ENCODE data around the gene PTPRT.

The PTPRT gene

GRCh38 chr20:42714298-42715141 lies 475.2 kb downstream of the PTPRT start:
- no peak for DNase-seq (ENCODE audit: low read depth)

- no peak for DNase-seq (ENCODE audit: low read depth)
These were observed 481.4 kb downstream of the PTPRT start for GRCh38 chr20:42708266-42708665.

- no peak for DNase-seq (ENCODE audit: low read depth)
These were observed 482.9 kb downstream of the PTPRT start for GRCh38 chr20:42706759-42707158.

GRCh38 chr20:42705550-42705949 lies 484.2 kb downstream of the PTPRT start:
- DNase-seq (ENCODE audit: low read depth): no peak

GRCh38 chr20:42703744-42704143 lies 486.0 kb downstream of the PTPRT start:
- no peak for DNase-seq (ENCODE audit: low read depth)

- DNase-seq (ENCODE audit: low read depth): no peak
These were observed 487.8 kb downstream of the PTPRT start for GRCh38 chr20:42701948-42702347.

- DNase-seq (ENCODE audit: low read depth): no peak
These were observed 489.3 kb downstream of the PTPRT start for GRCh38 chr20:42700372-42700771.

- no peak for DNase-seq (ENCODE audit: low read depth)
These were observed 491.7 kb downstream of the PTPRT start for GRCh38 chr20:42697962-42698361.

GRCh38 chr20:42690842-42691437 lies 498.8 kb downstream of the PTPRT start:
- DNase-seq (ENCODE audit: low read depth): no peak

- no peak for DNase-seq (ENCODE audit: low read depth)
These were observed 501.1 kb downstream of the PTPRT start for GRCh38 chr20:42688576-42688975.

- DNase-seq (ENCODE audit: low read depth): no peak
These were observed 503.6 kb downstream of the PTPRT start for GRCh38 chr20:42686057-42686456.

- no peak for DNase-seq (ENCODE audit: low read depth)
These were observed 510.8 kb downstream of the PTPRT start for GRCh38 chr20:42678895-42679294.

GRCh38 chr20:42656130-42656529 lies 533.6 kb downstream of the PTPRT start:
- no peak for DNase-seq (ENCODE audit: low read depth)

GRCh38 chr20:42652266-42652665 lies 537.4 kb downstream of the PTPRT start:
- no peak for DNase-seq (ENCODE audit: low read depth)

GRCh38 chr20:42650191-42650746 lies 539.4 kb downstream of the PTPRT start:
- no peak for DNase-seq (ENCODE audit: low read depth)

GRCh38 chr20:42649748-42650147 lies 540.0 kb downstream of the PTPRT start:
- DNase-seq (ENCODE audit: low read depth): no peak

- DNase-seq (ENCODE audit: low read depth): no peak
These were observed 543.5 kb downstream of the PTPRT start for GRCh38 chr20:42646250-42646649.

GRCh38 chr20:42641886-42642285 lies 547.8 kb downstream of the PTPRT start:
- DNase-seq (ENCODE audit: low read depth): no peak

GRCh38 chr20:42639140-42639539 lies 550.6 kb downstream of the PTPRT start:
- no peak for DNase-seq (ENCODE audit: low read depth)

- no peak for DNase-seq (ENCODE audit: low read depth)
These were observed 553.9 kb downstream of the PTPRT start for GRCh38 chr20:42635699-42636411.

GRCh38 chr20:42634156-42634555 lies 555.5 kb downstream of the PTPRT start:
- DNase-seq (ENCODE audit: low read depth): no peak

GRCh38 chr20:42628683-42629082 lies 561.0 kb downstream of the PTPRT start:
- DNase-seq (ENCODE audit: low read depth): no peak

- DNase-seq (ENCODE audit: low read depth): no peak
These were observed 576.6 kb downstream of the PTPRT start for GRCh38 chr20:42613076-42613475.

All from stimulated activated CD8-positive, alpha-beta memory T cell treated with anti-CD3 and anti-CD28 coated beads, Interleukin-15, amount 100 ng/mL, for 1 hour (primary cell).